Activated naive CD4-positive, alpha-beta T cell treated with anti-CD3 and anti-CD28 coated beads, Interleukin-2, amount 50 U/mL, for 72 hours (primary cell): ENCODE measurements around the gene PTX4. TPM values are rescaled to one million over a fixed set of nuclear protein-coding genes. Genes with fewer than 3 reads are reported as not detected.
"Not testable (repeated sequence)": the region's sequence is repeated elsewhere in the genome, so short reads cannot be mapped to it uniquely, and the experiment has no call there.

Experiments
- ATAC-seq, 2 donors: fragments of 150-1000 bp; cut with Tn5 transposase; 2 replicates each; pipeline ENCODE4 v1.10.0; 2021; ENCODE audit warnings: mild to moderate bottlenecking in 2 of 2, moderate library complexity in 2 of 2
- DNase-seq, 2 donors: peaks; one replicate each; pipeline ENCODE4 v3.0.0; 2021 to 2022; ENCODE audit warnings: low spot score in 2 of 2
- H3K27ac Mint-ChIP-seq, 2 donors: one replicate each; pipeline ENCODE4 v1.8.0; 2022; ENCODE audit warnings: mild to moderate bottlenecking in 2 of 2, mixed read lengths in 2 of 2
- H3K36me3 Mint-ChIP-seq, 2 donors: one replicate each; pipeline ENCODE4 v1.8.0; 2022; ENCODE audit warnings: mixed read lengths in 2 of 2
- H3K9me3 Mint-ChIP-seq, 2 donors: one replicate each; pipeline ENCODE4 v1.8.0; 2022; ENCODE audit warnings: mixed read lengths in 2 of 2
- total RNA-seq, 2 donors: library from RNA; stranded (reverse); gene quantifications; one replicate each; pipeline ENCODE4 v1.2.3, GENCODE V29; 2022

PTX4 gene
- total RNA-seq, 2 donors from 2014 or later: not detected

DNA sequence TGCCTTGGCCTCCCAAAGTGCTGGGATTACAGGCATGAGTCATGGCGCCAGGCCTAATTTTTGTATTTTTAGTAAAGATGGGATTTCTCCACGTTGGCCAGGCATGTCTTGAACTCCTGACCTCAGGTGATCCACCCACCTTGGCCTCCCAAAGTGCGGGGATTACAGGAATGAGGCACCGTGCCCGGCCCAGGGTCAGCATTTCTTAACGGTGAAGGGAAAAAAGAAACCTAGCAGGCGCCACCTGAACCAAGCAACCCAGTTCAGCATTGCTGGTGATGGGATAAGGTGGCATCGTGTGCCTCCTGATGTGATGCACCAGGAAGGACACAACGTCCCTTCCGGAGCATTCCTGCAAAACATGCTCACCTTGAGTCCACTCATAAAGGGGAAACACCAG lies 11.7 kb downstream of the PTX4 start:
- Mint-ChIP-seq H3K36me3 (no peaks in the 10 kb centered on the region), H3K27ac (no peak overlapping the region), H3K9me3 (no peaks in the 10 kb centered on the region)
- ATAC-seq (no peak), DNase-seq (no peak)

- ATAC-seq (no peak), DNase-seq (no peak)
- Mint-ChIP-seq H3K9me3 (no peaks in the 10 kb centered on the region), H3K36me3 (no peaks in the 10 kb centered on the region), H3K27ac (peak overlapping the region; percentile 77 to 85)
Measured at GRCh38 chr16:1475552-1476114, 13.1 kb downstream of the PTX4 start.

DNA sequence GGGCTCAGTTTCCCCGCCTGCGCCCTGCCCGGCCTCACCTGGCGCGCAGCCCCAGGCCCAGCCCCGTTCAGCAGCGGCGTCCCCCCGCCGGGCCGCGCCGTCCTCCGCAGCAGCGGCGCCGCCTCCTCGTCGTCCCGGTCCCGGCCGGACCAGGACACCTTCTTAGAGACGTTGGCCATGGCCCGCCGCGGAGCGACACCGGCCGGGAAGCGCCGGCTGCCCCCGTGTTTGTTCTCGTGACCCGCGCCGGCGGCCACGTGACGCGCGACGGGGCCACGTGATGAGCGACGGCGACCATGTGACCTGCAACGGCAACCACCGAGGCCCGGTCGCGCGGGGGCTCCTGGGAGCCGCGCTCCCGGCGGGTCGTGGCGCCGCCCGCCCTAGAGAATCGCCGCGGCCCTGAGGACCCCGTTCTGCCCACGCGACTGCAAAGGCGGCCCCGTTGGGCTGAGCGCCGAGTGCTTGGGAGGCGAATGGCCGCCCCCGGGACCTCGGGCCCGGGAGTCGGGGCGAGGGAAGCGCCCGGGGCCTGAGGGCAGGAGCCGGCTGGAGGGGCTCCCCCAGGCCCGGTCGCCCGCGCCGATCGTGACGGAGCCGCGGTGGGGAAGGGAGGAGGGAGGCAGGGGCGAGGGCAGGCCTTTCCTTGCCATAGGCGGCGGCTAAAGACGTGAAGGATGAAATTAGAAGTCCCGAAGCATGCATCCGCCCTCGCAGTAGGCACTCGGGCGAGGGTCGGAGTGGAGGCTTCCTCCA lies 13.8 kb downstream of the PTX4 start, which contains the start of gene CLCN7:
Gene CLCN7, minus strand, starts transcription at position 233 of the 756 bp plus-strand sequence. Its CDS starts 54 bp downstream, at position 179.
- peak; percentile 93 to 95 for ATAC-seq
- Mint-ChIP-seq H3K36me3 (no peaks in the 10 kb centered on the region), H3K9me3 (no peaks in the 10 kb centered on the region), H3K27ac (peak within 1 kb of the TSS; percentile 77 to 85)
- DNase-seq: peak; percentile 93

DNA sequence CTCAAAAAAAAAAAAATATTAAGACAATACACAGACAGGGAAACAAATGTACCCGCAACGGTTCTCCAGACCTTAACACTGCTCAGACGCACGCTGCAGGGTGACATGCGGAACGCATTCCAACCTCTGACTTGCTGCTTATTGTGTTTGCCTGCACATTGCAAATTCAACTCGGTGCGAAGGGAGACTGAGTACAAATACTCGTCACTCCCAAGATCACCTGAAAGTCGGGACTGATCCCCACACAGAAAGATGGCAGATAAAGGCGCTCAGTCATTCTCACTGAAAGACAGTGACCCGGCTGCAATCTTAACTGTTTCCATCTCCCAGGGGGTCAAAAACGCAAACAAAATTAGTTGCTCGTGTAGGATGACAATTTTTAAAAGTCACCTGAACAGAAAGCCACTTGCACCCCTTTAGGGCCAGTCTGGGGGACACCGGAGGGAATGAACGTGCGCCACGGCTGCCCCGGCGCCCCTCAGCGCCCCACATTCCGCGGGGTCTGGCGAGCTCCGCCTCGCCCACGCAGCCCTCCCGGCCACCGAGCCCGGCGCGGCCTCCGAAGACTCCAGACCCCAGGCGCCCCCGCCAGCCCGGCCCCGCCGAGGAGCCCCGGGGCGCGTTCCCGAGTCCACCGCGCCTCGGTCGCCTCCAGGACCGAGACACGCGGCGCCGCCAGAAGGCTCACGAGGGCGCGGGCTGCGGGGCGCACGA lies 14.5 kb downstream of the PTX4 start:
- Mint-ChIP-seq H3K9me3 (no peaks in the 10 kb centered on the region), H3K36me3 (no peaks in the 10 kb centered on the region), H3K27ac (peak overlapping the region; percentile 47 to 66)
- DNase-seq (no peak), ATAC-seq (peak in 1 of 2 donors; percentile 62)

DNA sequence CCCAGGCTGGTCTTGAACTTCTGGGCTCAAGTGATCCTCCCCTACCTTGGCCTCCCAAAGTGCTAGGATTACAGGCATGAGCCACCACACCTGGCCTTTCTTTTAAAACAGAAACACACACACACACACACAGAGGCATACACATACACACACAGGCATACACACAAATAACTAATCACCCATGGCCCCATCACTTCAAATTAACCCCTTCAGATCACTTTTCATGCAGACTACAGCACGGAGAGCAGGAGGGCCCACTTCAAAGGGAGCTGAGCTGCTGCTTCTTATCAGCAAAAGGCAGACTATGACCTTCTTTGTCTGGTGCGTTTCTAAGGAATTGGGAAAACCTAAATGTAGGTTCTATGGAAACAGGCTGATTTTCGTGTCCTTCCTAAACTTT lies 15.8 kb downstream of the PTX4 start:
- H3K27ac Mint-ChIP-seq: peak overlapping the region in 1 of 2 donors; percentile 63
- H3K9me3 Mint-ChIP-seq: no peaks in the 10 kb centered on the region
- DNase-seq (no peak), ATAC-seq (no peak)
- H3K36me3 Mint-ChIP-seq: no peaks in the 10 kb centered on the region

- DNase-seq (no peak), ATAC-seq (no peak)
- H3K36me3 Mint-ChIP-seq: no peaks in the 10 kb centered on the region
- H3K27ac Mint-ChIP-seq: peak overlapping the region in 1 of 2 donors; percentile 27
- H3K9me3 Mint-ChIP-seq: no peaks in the 10 kb centered on the region
Measured at GRCh38 chr16:1471569-1472194, 17.1 kb downstream of the PTX4 start.

- ATAC-seq (no peak), DNase-seq (no peak)
- peak overlapping the region; percentile 78 to 95 for H3K27ac Mint-ChIP-seq
- no peaks in the 10 kb centered on the region for H3K9me3 Mint-ChIP-seq
- H3K36me3 Mint-ChIP-seq: no peaks in the 10 kb centered on the region
Measured at GRCh38 chr16:1470481-1471251, 18.1 kb downstream of the PTX4 start.

DNA sequence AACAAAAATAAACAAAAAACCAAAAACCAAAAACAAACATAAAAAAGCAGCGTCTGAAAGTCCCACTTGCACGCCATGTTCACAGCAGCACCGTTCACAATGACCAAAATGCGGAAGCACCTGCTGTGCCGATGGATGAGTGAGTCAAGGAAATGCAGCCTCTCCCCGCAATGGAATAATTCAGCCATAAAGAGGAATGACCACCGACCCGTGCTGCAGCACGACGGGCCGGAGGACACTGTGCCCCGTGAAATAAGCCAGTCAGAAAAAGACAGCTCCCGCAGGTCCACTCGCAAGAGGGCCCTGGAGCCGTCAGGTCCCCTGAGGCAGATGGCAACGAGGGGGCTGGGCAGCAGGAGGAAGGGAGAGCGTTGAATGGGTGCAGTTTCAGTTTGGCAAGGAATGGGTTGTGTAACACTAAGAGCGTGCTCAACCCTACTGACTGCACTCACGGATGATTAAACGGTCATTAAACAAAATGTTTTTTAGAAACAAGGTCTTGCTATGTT lies 19.0 kb downstream of the PTX4 start:
- DNase-seq: no peak
- H3K27ac Mint-ChIP-seq: peak overlapping the region in 1 of 2 donors; percentile 95
- H3K36me3 Mint-ChIP-seq: no peaks in the 10 kb centered on the region
- no peak for ATAC-seq
- no peaks in the 10 kb centered on the region for H3K9me3 Mint-ChIP-seq

GRCh38 chr16:1469141-1469540 lies 19.6 kb downstream of the PTX4 start:
- H3K36me3 Mint-ChIP-seq, H3K27ac Mint-ChIP-seq, H3K9me3 Mint-ChIP-seq, ATAC-seq, DNase-seq: not testable (repeated sequence)

DNA sequence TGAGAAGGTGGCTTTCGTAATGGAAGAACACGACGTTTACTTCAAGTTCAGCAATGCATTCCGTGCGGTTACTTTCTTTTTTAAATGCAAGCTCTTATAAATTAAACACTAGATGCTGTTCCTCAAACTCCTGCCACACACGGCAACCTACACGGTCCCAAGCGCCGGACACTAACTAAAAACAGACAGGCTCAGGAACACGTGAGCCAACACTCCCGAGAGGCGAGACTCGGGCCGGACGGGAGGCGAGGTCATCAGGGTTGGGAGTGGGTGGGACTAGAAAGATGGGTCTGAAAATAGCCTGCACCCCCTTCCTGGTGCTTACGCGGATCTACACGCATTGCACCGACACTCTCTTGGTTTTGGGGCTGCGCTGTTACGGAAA lies 20.3 kb downstream of the PTX4 start:
- ATAC-seq (no peak), DNase-seq (no peak)
- Mint-ChIP-seq H3K9me3 (no peaks in the 10 kb centered on the region), H3K36me3 (no peaks in the 10 kb centered on the region), H3K27ac (no peak overlapping the region)

DNA sequence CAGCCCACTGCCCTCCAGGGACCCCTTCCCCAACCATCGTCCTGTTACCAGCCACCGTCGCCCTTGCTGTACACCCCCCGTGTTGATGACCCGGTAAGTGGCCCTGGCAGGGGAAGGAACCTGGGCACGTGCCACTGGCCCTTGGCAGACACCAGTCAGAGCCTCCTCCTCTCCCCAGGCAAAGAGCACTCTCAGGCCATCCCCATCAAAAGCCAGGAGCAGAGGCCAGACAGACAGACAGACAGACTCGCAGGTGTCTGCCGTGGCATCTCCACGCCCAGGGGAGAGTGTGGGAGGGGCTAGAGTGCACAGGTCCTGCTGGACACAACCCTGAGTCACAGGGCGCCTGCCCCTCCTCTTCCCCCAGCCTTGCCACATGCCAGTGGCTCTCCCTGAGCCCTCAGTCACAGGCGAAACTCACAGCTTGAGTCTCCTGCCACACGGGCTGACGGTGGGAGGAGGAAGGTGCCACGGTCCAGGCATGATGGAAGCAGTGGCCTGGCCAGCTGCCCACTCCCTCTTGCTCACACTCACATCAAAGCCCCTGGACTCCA lies 21.7 kb downstream of the PTX4 start:
- peak in 1 of 2 donors; percentile 36 for ATAC-seq
- Mint-ChIP-seq H3K9me3 (no peaks in the 10 kb centered on the region), H3K36me3 (no peaks in the 10 kb centered on the region), H3K27ac (peak overlapping the region in 1 of 2 donors; percentile 76)
- no peak for DNase-seq

- ATAC-seq (no peak), DNase-seq (no peak)
- H3K36me3 Mint-ChIP-seq: no peaks in the 10 kb centered on the region
- H3K27ac Mint-ChIP-seq: no peak overlapping the region
- no peaks in the 10 kb centered on the region for H3K9me3 Mint-ChIP-seq
Measured at GRCh38 chr16:1466054-1466453, 22.7 kb downstream of the PTX4 start.

DNA sequence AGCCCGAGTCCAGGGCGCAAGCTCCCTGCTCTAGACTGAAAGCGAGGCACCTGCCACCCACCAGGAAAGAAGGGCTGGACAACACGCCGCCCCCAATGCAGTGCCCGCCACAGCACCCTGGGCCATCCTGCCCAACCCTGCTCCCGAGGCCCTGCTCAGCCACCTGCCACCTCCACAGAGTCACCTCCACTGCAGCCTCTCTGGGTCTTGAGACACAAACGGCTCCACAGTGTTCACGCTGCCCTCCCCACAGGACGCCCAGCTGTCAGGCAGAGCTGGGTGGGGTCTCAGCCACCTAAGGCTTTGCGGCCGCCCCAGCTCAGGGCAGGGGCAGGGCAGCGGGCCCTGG lies 23.2 kb downstream of the PTX4 start:
- ATAC-seq (no peak), DNase-seq (no peak)
- Mint-ChIP-seq H3K36me3 (no peaks in the 10 kb centered on the region), H3K9me3 (no peaks in the 10 kb centered on the region), H3K27ac (no peak overlapping the region)

DNA sequence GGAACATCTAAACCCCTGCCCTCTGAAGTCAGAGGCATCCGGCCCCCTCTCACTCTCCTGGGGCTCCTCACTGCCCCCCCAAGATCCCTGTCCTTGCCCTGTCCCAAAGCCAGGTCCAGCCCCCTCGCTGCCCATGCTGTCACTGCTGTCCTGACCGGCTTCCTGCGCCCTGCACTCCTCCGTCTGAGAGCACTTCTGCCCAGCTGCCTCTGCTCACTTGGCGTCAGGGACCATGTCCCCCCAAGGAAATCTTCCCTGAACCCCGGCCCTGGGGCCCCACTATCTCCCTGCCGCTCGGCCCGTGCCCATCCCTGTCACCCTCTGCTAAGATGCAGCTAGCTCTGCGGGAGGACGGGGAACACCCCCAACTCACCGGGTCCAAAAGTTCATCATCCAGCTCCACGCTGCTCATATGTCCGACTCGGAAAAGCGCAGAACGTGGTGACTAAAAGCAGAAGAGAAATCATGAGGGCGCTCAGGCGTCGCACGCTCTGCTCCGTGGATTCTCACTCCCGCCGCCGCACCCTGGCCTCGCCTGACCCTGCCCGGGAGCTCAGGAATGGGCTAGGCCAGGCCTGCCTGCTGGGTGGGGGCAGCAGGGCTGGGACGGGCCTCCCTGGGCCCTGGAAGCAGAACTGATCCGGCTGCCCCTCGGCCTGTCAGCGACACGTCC lies 23.7 kb downstream of the PTX4 start:
- no peak for ATAC-seq
- peak overlapping the region in 1 of 2 donors; percentile 29 for H3K27ac Mint-ChIP-seq
- DNase-seq: no peak
- H3K9me3 Mint-ChIP-seq: no peaks in the 10 kb centered on the region
- H3K36me3 Mint-ChIP-seq: no peaks in the 10 kb centered on the region

DNA sequence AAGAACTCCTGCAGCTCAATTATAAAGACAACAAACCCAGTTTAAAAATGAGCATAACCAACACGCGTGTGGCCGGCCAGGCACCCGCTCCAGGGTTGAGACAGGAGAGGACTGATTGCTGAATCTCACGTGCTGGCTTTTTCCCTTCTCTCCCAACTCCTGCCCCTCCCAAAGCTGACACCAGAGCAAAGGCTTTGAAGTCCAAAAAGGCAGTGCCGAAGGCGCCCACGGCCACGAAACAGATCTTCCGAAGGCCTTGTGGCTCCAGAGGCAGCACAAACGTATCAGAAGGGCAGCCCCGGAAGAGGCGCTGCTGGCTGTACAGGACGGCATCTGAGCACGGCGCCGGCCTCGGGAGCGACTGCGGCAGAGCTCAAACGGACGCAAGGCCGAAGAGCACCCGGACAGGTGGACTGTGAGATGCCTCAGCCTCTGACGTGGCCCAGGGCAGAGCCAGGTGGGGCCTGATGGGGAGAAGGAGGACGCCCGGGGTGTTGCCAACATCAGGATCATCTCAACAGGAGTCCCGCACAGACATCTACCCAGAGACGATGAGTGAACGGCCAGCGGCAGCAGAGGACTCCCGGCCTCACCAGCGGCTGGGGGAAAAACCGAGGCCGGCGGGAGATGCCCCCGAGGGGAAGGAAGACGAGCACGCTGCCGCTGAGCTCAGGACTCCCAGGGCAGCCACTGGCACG lies 24.4 kb downstream of the PTX4 start:
- H3K9me3 Mint-ChIP-seq: no peaks in the 10 kb centered on the region
- DNase-seq (no peak), ATAC-seq (no peak)
- no peak overlapping the region for H3K27ac Mint-ChIP-seq
- no peaks in the 10 kb centered on the region for H3K36me3 Mint-ChIP-seq
